SK-N-SH (cell line): Measurements from ENCODE around the gene NUP155. TPM values are rescaled to one million over a fixed set of nuclear protein-coding genes. Genes with fewer than 3 reads are reported as not detected.
"Not testable (repeated sequence)": the region's sequence is repeated elsewhere in the genome, so short reads cannot be mapped to it uniquely, and the experiment has no call there.

Source experiments
- CTCF ChIA-PET: fragments of 300-600, 350-600 bp; formaldehyde crosslinking; extraction: SDS; loops from one replicate; lab custom pipeline; 2021; lab: Yijun Ruan, JAX
- POLR2A ChIA-PET: fragments of 350-600 bp; sonication (Branson Sonifier 250); formaldehyde crosslinking; extraction: SDS; loops from one replicate; lab custom pipeline; 2020; ENCODE audit warnings: antibody characterized with exemption, inconsistent platforms; lab: Yijun Ruan, JAX
- DNase-seq: peaks from one replicate; pipeline ENCODE4 v3.0.0; 2012
- H2AFZ ChIP-seq: fragments of 200-600 bp; sonication (generic); 2 replicates; pipeline ENCODE4 v1.8.1; 2016; ENCODE audit warnings: antibody characterized with exemption, mild to moderate bottlenecking, low read depth
- H3F3A ChIP-seq: fragments of 200-600 bp; sonication (generic); replicated peaks from 2 replicates; pipeline ENCODE3; 2016; ENCODE audit warnings: antibody characterized with exemption, mild to moderate bottlenecking; ENCODE audit not compliant: insufficient read depth
- H3K27ac ChIP-seq, 2 experiments: fragments of 200-500 bp in 1 of 2; fragments of 200-600 bp in 1 of 2; sonication (Bioruptor generic) in 1 of 2; sonication (generic), shearing (Covaris generic) in 1 of 2; 2 replicates each; pipeline versions ENCODE4 v1.5.1 to v1.6.1; 2014 to 2016; ENCODE audit warnings: low read depth in 2 of 2, inconsistent platforms in 1 of 2, low read length in 1 of 2, mild to moderate bottlenecking in 1 of 2, mixed read lengths in 1 of 2
- H3K27me3 ChIP-seq: fragments of 200-600 bp; sonication (generic), shearing (Covaris generic); 2 replicates; pipeline ENCODE4 v1.6.1; 2016; ENCODE audit warnings: mixed run types; ENCODE audit not compliant: insufficient read depth
- H3K36me3 ChIP-seq, 2 experiments: fragments of 200-500 bp in 1 of 2; fragments of 200-600 bp in 1 of 2; sonication (Bioruptor generic) in 1 of 2; sonication (generic) in 1 of 2; replicated peaks in 1 of 2; 2 replicates each; pipeline versions ENCODE3 to v1.5.1; 2014 to 2016; ENCODE audit warnings: low read length in 1 of 2, mild to moderate bottlenecking in 1 of 2; ENCODE audit not compliant: insufficient read depth in 2 of 2, control insufficient read depth in 1 of 2
- H3K4me1 ChIP-seq, 2 experiments: fragments of 200-500 bp in 1 of 2; fragments of 200-600 bp in 1 of 2; sonication (Bioruptor generic) in 1 of 2; sonication (generic), shearing (Covaris generic) in 1 of 2; 2 replicates each; pipeline versions ENCODE4 v1.5.1 to v1.6.1; 2014 to 2016; ENCODE audit warnings: low read depth in 1 of 2, low read length in 1 of 2, mixed run types in 1 of 2; ENCODE audit not compliant: insufficient read depth in 2 of 2, control insufficient read depth in 1 of 2
- H3K4me2 ChIP-seq: fragments of 200-600 bp; sonication (generic), shearing (Covaris generic); 2 replicates; pipeline ENCODE4 v1.6.1; 2017; ENCODE audit warnings: mixed run types
- H3K4me3 ChIP-seq, 2 experiments: fragments of 200-500 bp in 1 of 2; fragments of 200-600 bp in 1 of 2; sonication (Bioruptor generic) in 1 of 2; sonication (generic), shearing (Covaris generic) in 1 of 2; 2 replicates each; pipeline versions ENCODE4 v1.5.1 to v1.8.1; 2014 to 2016; ENCODE audit warnings: low read depth in 2 of 2, inconsistent platforms in 1 of 2, low read length in 1 of 2, mild to moderate bottlenecking in 1 of 2, mixed read lengths in 1 of 2, moderate library complexity in 1 of 2
- H3K79me2 ChIP-seq: fragments of 200-600 bp; sonication (generic); 2 replicates; pipeline ENCODE4 v1.8.1; 2017; ENCODE audit warnings: mild to moderate bottlenecking; ENCODE audit not compliant: insufficient read depth
- H3K9ac ChIP-seq: fragments of 200-600 bp; sonication (generic); 2 replicates; pipeline ENCODE4 v1.6.1; 2017; ENCODE audit warnings: mixed run types
- H3K9me2 ChIP-seq: fragments of 200-600 bp; sonication (generic); 2 replicates; pipeline ENCODE4 v1.6.1; 2017; ENCODE audit warnings: mixed run types
- H3K9me3 ChIP-seq: fragments of 200-600 bp; sonication (generic); 2 replicates; pipeline ENCODE4 v1.6.1; 2017; ENCODE audit warnings: mixed run types, mild to moderate bottlenecking, moderate library complexity
- H4K20me1 ChIP-seq: fragments of 200-600 bp; sonication (generic); 2 replicates; pipeline ENCODE4 v1.6.1; 2017; ENCODE audit warnings: mild to moderate bottlenecking, mixed run types; ENCODE audit not compliant: insufficient read depth
- IRF3 ChIP-seq: fragments of 150-350 bp; IDR thresholded peaks from 2 replicates; pipeline ENCODE4 v1.6.1; 2016; ENCODE audit warnings: mild to moderate bottlenecking, low read depth, low read length
- JUND ChIP-seq: IDR thresholded peaks from 2 replicates; pipeline ENCODE4 v1.4.0; 2012
- MEF2A ChIP-seq: IDR thresholded peaks from 2 replicates; pipeline ENCODE4 v1.4.0; 2012; ENCODE audit warnings: low read depth, borderline replicate concordance
- NFIC ChIP-seq: IDR thresholded peaks from 2 replicates; pipeline ENCODE4 v1.4.0; 2012; ENCODE audit warnings: borderline replicate concordance
- NRF1 ChIP-seq: IDR thresholded peaks from 2 replicates; pipeline ENCODE4 v1.6.1; 2012; ENCODE audit warnings: low read depth, mild to moderate bottlenecking, low read length
- RCOR1 ChIP-seq: fragments of 150-350 bp; IDR thresholded peaks from 2 replicates; pipeline ENCODE4 v1.6.1; 2017; ENCODE audit warnings: antibody characterized with exemption, low read length
- RFX5 ChIP-seq: IDR thresholded peaks from 2 replicates; pipeline ENCODE4 v1.6.1; 2012; ENCODE audit warnings: mild to moderate bottlenecking, improper control_type of control experiment, low read length
- ZBTB33 ChIP-seq: IDR thresholded peaks from 2 replicates; pipeline ENCODE4 v1.4.0; 2012; ENCODE audit warnings: low read depth, borderline replicate concordance
- WGBS: methylation state at CpG from one replicate; pipeline ENCODE4 v1.1.6; 2017; ENCODE audit warnings: low lambda C conversion rate; 5-methylcytosine and 5-hydroxymethylcytosine counted together
- polyA plus RNA-seq, 3 experiments: library from polyadenylated mRNA; depleted of rRNA; stranded (reverse); fragments of >200 nt; gene quantifications; 2 replicates each; pipeline ENCODE4 v1.2.3, GENCODE V29; 2012

Gene NUP155
- polyA plus RNA-seq, 1 of the 3 experiments (the other 2 are of a cell fraction): 6.7 TPM

GRCh38 chr5:37308793-37309192 is 62.1 kb downstream of the NUP155 start:
- POLR2A ChIA-PET: no interaction called here
- no peaks in the 10 kb centered on the region for H3K9me3 ChIP-seq
- 95% methylated on average over 4 of the region's 4 CpGs for WGBS

GRCh38 chr5:37304888-37305287 is 66.0 kb downstream of the NUP155 start:
- Histone ChIP-seq H3K4me1 (no peaks in the 10 kb centered on the region), H3K27me3 (no peaks in the 10 kb centered on the region), H3K9ac (no peak overlapping the region), H3K4me2 (no peak overlapping the region), H3K9me2 (no peaks in the 10 kb centered on the region), H3K27ac (no peak overlapping the region), H3K4me3 (no peak overlapping the region), H3K79me2 (0 out of 2 replicates have a peak, but pooled peaks cover 4% of the 10 kb centered on the region), H3K36me3 (peaks cover 49 to 80% of the 10 kb centered on the region in 2 experiments), H3K9me3 (no peaks in the 10 kb centered on the region), H2AFZ (no peak overlapping the region), H4K20me1 (no peaks in the 10 kb centered on the region), H3F3A (peaks cover 8% of the 10 kb centered on the region)
- DNase-seq: no peak
- POLR2A ChIA-PET: no interaction called here
- 98% methylated on average over 2 of the region's 2 CpGs for WGBS
- CTCF ChIA-PET: no interaction called here
- TF ChIP-seq ZBTB33: no peak

More at GRCh38 chr5:37308793-37309192, 62.1 kb downstream of the NUP155 start:
- peaks cover 48 to 72% of the 10 kb centered on the region in 2 experiments for H3K36me3 ChIP-seq
- no peak for DNase-seq
- 0 out of 2 replicates have a peak, but pooled peaks cover 4% of the 10 kb centered on the region for H3K79me2 ChIP-seq
- H4K20me1 ChIP-seq: no peaks in the 10 kb centered on the region
- H3K27ac ChIP-seq: no peak overlapping the region
- no peak overlapping the region for H3K4me3 ChIP-seq
- no peaks in the 10 kb centered on the region for H3K4me1 ChIP-seq
- CTCF ChIA-PET: interaction anchor here (1.0 to 1.6 kb wide), 2 partner anchors 230 to 303 kb away, joined by 3 to 4 read pairs; no protein-coding TSS in a partner anchor
- H3F3A ChIP-seq: peaks cover 4% of the 10 kb centered on the region
- H3K9ac ChIP-seq: no peak overlapping the region
- TF ChIP-seq RCOR1: no peak
- no peak for TF ChIP-seq MEF2A
- no peak for TF ChIP-seq IRF3
- no peak for TF ChIP-seq JUND
- TF ChIP-seq RFX5: no peak
- no peak for TF ChIP-seq NFIC
- no peak for TF ChIP-seq NRF1
- H3K9me2 ChIP-seq: no peaks in the 10 kb centered on the region
- no peak overlapping the region for H2AFZ ChIP-seq
- H3K27me3 ChIP-seq: no peaks in the 10 kb centered on the region
- H3K4me2 ChIP-seq: no peak overlapping the region

- DNase-seq, CTCF ChIA-PET, H3F3A ChIP-seq, POLR2A ChIA-PET, H3K9me2 ChIP-seq, H3K27me3 ChIP-seq, H3K4me3 ChIP-seq, H3K4me2 ChIP-seq, H2AFZ ChIP-seq, H3K4me1 ChIP-seq, H4K20me1 ChIP-seq, H3K9ac ChIP-seq, H3K27ac ChIP-seq, H3K79me2 ChIP-seq, H3K9me3 ChIP-seq: not testable (repeated sequence)
- peaks cover 50 to 59% of the 10 kb centered on the region in 2 experiments for H3K36me3 ChIP-seq
- over 99% methylated on average over 6 of the region's 7 CpGs for WGBS
Measured at GRCh38 chr5:37296313-37296712, 74.6 kb downstream of the NUP155 start.
